Common myeloid progenitor, CD34-positive (primary cell): ENCODE measurements around the gene CD68.

Source experiments
- CTCF ChIA-PET: fragments of 350-600 bp; sonication (Branson Sonifier 250); formaldehyde crosslinking; loops from one replicate; lab custom pipeline; 2021; ENCODE audit warnings: antibody characterized with exemption; lab: Charles Lee
- POLR2A ChIA-PET: fragments of 350-600 bp; sonication (Branson Sonifier 250); formaldehyde crosslinking; loops from one replicate; lab custom pipeline; 2021; ENCODE audit warnings: antibody characterized with exemption; lab: Charles Lee
- DNase-seq, 3 donors: peaks; one replicate each; pipeline versions ENCODE4 v3.0.0 to v3.0.0-alpha.2; 2013
- H3K27ac ChIP-seq, 2 experiments: 1 replicate in 1 of 2; 2 replicates in 1 of 2; pipeline ENCODE4 v1.7.0; 2013; ENCODE audit warnings: inconsistent platforms in 2 of 2, low read length in 2 of 2, mild to moderate bottlenecking in 2 of 2, low read depth in 1 of 2, moderate library complexity in 1 of 2; ENCODE audit not compliant: severe bottlenecking in 2 of 2, insufficient read depth in 1 of 2, poor library complexity in 1 of 2
- H3K27me3 ChIP-seq, 5 experiments: replicated peaks in 2 of 5; 1 replicate in 3 of 5; 2 replicates in 2 of 5; pipeline versions ENCODE4 v1.6.1 to v1.7.0; 2013; ENCODE audit warnings: low read length in 4 of 5, mild to moderate bottlenecking in 2 of 5, moderate library complexity in 2 of 5, inconsistent platforms in 1 of 5; ENCODE audit not compliant: insufficient read depth in 5 of 5, control insufficient read depth in 4 of 5
- H3K36me3 ChIP-seq, 4 experiments: 1 replicate in 2 of 4; 2 replicates in 2 of 4; pipeline versions ENCODE4 v1.6.1 to v1.7.0; 2013; ENCODE audit warnings: low read length in 3 of 4, control low read depth in 1 of 4, mild to moderate bottlenecking in 1 of 4; ENCODE audit not compliant: control insufficient read depth in 4 of 4, insufficient read depth in 4 of 4
- H3K4me1 ChIP-seq, 4 experiments: 1 replicate in 3 of 4; 2 replicates in 1 of 4; pipeline versions ENCODE4 v1.6.1 to v1.7.1; 2013; ENCODE audit warnings: low read length in 3 of 4, mild to moderate bottlenecking in 3 of 4, control low read depth in 1 of 4, inconsistent platforms in 1 of 4, moderate library complexity in 1 of 4; ENCODE audit not compliant: control insufficient read depth in 4 of 4, insufficient read depth in 4 of 4; ENCODE audit errors: control extremely low read depth in 1 of 4
- H3K4me3 ChIP-seq, 7 experiments: 1 replicate in 4 of 7; 2 replicates in 3 of 7; pipeline versions ENCODE4 v1.5.1 to v1.7.0; 2013; ENCODE audit warnings: mild to moderate bottlenecking in 7 of 7, low read length in 6 of 7, moderate library complexity in 6 of 7, inconsistent platforms in 2 of 7, low read depth in 2 of 7, control low read depth in 1 of 7; ENCODE audit not compliant: insufficient read depth in 4 of 7, control insufficient read depth in 1 of 7; ENCODE audit errors: extremely low read depth in 1 of 7
- H3K9me3 ChIP-seq, 5 experiments: 1 replicate in 4 of 5; 2 replicates in 1 of 5; pipeline versions ENCODE4 v1.6.1 to v1.7.1; 2013; ENCODE audit warnings: low read length in 4 of 5, mild to moderate bottlenecking in 2 of 5, inconsistent platforms in 1 of 5, low read depth in 1 of 5, moderate library complexity in 1 of 5; ENCODE audit not compliant: control insufficient read depth in 4 of 5, insufficient read depth in 2 of 5; ENCODE audit errors: control extremely low read depth in 1 of 5
- WGBS: methylation state at CpG from one replicate; pipeline ENCODE4 v1.1.5; 2013; ENCODE audit not compliant: insufficient coverage; 5-methylcytosine and 5-hydroxymethylcytosine counted together

The CD68 gene

GRCh38 chr17:7611635-7612293 lies 32.3 kb downstream of the CD68 start:
- CTCF ChIA-PET, result interaction anchor here (0.8 to 2.1 kb wide), 7 partner anchors 11 to 377 kb away, joined by 3 to 6 read pairs (median 3); partner anchors contain the start of gene TP53

GRCh38 chr17:7612294-7612640 lies 32.8 kb downstream of the CD68 start:
- DNase-seq, result no peak
- H3K4me3 ChIP-seq, result no peak overlapping the region
- POLR2A ChIA-PET, result interaction anchor here (0.8 to 1.0 kb wide), 2 partner anchors 23 to 55 kb away, joined by 3 read pairs; no protein-coding TSS in a partner anchor

More at GRCh38 chr17:7611635-7612293, 32.3 kb downstream of the CD68 start:
- Histone ChIP-seq H3K4me3 (no peak overlapping the region), H3K4me1 (peaks cover 9 to 28% (median 21%) of the 10 kb centered on the region in 4 experiments), H3K27me3 (no peaks in the 10 kb centered on the region), H3K27ac (no peak overlapping the region), H3K36me3 (peaks cover under 1 to 18% (median 5%) of the 10 kb centered on the region in 4 experiments), H3K9me3 (no peaks in the 10 kb centered on the region)
- no CpG with 5 or more reads among the region's 3 CpGs for WGBS
- DNase-seq, result no peak
- POLR2A ChIA-PET, result interaction anchor here (0.7 to 1.0 kb wide), 3 partner anchors 22 to 56 kb away, joined by 3 to 4 read pairs (median 3); partner anchors contain the start of gene SOX15

DNA sequence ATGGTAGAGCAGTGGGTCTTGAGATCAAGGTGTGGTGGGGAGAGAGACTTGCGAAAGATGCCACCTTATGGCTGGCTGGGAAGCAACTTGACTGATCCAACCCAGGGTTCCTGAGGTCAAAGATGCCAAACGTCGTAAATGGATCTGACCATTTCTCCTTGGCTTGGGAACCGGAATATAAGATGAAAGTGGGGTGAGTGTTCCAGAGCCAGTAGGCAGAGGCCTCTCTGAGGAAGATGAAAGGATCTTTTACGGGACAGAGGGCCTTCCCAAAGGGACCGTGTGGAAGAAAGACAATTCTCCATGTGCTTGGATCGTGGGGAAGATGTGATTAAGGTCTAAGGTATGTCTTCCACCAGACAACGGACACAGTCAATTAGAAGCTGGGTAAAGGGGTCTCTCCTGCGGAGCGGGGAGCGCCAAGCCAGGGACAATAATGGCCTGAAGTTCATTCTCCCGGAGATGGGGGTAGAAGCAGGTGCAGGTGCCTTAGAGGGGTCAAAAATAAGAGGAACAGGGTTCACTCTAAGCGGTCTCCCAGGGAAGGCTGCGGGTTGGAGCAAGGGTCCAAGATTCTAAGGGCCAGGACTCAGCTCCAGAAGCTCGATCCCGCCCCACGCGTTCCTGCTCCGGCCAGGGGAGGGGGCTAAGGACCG lies 34.5 kb downstream of the CD68 start:
- CTCF ChIA-PET, result interaction anchor here (1.1 to 2.1 kb wide), 4 partner anchors 13 to 74 kb away, joined by 4 to 7 read pairs (median 5); partner anchors contain the start of genes SOX15 and WRAP53
- Histone ChIP-seq H3K9me3 (no peaks in the 10 kb centered on the region), H3K4me1 (peaks cover 9 to 28% (median 21%) of the 10 kb centered on the region in 4 experiments), H3K36me3 (peaks cover 0 to 18% (median 4%) of the 10 kb centered on the region in 4 experiments), H3K27me3 (no peaks in the 10 kb centered on the region), H3K27ac (peak overlapping the region; percentile 27 to 87), H3K4me3 (peak overlapping the region; percentile 72 to 92 (median 75))
- WGBS, result 14% methylated on average over 19 of the region's 20 CpGs
- POLR2A ChIA-PET, result interaction anchor here (1.8 kb wide), 1 partner anchor 73 kb away, joined by 11 read pairs; no protein-coding TSS in a partner anchor
- DNase-seq, result no peak

More at GRCh38 chr17:7612294-7612640, 32.8 kb downstream of the CD68 start:
- no peaks in the 10 kb centered on the region for H3K27me3 ChIP-seq
- H3K4me1 ChIP-seq, result peaks cover 9 to 28% (median 21%) of the 10 kb centered on the region in 4 experiments
- peaks cover 0 to 18% (median 5%) of the 10 kb centered on the region in 4 experiments for H3K36me3 ChIP-seq
- WGBS, result 100% methylated on average over 1 of the region's 1 CpG
- no peaks in the 10 kb centered on the region for H3K9me3 ChIP-seq
- CTCF ChIA-PET, result interaction anchor here (0.8 to 2.1 kb wide), 5 partner anchors 11 to 75 kb away, joined by 3 to 6 read pairs (median 3); partner anchors contain the start of gene TP53
- no peak overlapping the region for H3K27ac ChIP-seq

DNA sequence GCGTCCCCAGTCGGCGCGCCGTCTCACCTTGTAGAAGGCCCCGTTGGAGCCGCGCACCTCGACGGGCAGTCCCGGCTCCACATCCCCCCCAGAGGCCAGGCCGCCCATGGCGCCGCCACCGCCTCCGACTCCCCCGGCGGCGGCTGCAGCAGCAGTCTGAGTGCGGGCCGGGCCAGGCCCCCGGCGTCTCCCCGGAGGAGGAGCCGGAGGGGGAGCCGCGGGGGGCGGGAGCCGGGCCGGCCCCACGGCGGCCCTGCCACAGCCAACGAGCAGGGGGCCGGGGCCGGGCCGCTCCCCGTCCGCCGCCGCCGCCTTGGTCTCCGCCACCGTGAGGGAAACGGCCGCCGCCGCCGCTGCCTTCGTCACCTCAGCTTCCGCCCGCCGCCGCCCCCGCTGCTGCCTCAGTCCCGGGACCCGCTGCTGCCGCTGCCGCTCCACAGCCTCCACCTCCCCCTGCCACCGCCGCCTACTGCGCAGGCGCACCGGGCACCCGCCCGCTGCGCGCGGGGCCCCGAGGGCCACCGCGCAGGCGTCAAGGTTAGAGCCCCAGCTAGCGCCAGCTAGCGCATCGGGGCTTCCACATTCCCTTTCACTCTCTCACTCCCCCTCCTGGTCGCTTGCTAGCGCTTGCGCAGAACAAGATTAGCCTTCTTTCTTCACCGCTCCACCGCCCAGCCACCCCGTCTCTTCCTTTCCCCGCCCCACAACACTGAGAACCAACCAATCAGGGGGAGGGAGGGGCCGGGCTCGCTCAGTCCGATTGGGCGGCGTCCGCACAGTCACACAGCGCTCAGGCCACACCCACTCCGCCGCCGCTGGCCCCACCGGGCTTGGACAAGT lies 35.2 kb downstream of the CD68 start, which contains the start of gene FXR2:
Gene FXR2 (minus strand): TSS at position 473 of the 840 bp plus-strand sequence. CDS start 365 bp downstream, at position 108.
- CTCF ChIA-PET, result interaction anchor here (0.9 to 1.5 kb wide), 8 partner anchors 13 to 73 kb away, joined by 3 to 7 read pairs (median 4); partner anchors contain the start of genes SAT2, SHBG, SOX15 and TP53

DNA sequence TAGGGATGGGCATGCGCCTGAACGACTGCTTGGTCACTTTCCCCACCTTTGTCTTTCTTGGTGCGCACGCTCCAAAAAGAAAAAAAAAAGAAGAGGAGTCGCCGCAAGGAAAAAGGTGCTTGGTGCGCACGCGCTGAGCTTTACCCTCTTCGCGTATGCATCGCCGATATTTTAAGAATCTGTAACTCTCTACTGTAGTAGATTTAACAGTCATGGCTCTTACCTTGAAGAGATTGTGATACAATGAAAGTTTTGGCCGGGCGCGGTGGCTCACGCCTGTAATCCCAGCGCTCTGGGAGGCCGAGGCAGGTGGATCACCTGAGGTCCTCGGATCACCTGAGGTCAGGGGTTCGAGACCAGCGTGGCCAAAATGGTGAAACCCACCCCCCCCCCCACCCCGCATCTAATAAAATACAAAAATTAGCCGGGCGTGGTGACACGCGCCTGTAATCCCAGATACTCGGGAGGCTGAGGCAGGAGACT lies 35.9 kb downstream of the CD68 start:
- Histone ChIP-seq H3K4me1 (peaks cover 9 to 28% (median 21%) of the 10 kb centered on the region in 4 experiments), H3K4me3 (peak overlapping the region in 6 of 7 experiments; percentile 39 to 83 (median 70)), H3K27ac (peak overlapping the region in 1 of 2 experiments; percentile 66), H3K36me3 (peaks cover 0 to 14% (median 3%) of the 10 kb centered on the region in 4 experiments), H3K9me3 (no peaks in the 10 kb centered on the region), H3K27me3 (no peaks in the 10 kb centered on the region)
- 1% methylated on average over 20 of the region's 28 CpGs for WGBS
- DNase-seq, result no peak
- CTCF ChIA-PET, result interaction anchor here (0.6 to 1.5 kb wide), 7 partner anchors 12 to 691 kb away, joined by 3 to 6 read pairs (median 4); partner anchors contain the start of genes SAT2, SHBG and TP53
- POLR2A ChIA-PET, result interaction anchor here (0.6 to 1.8 kb wide), 7 partner anchors 13 to 131 kb away, joined by 3 to 11 read pairs (median 5); partner anchors contain the start of genes MPDU1, SAT2, TP53 and WRAP53

More for the DNA sequence above, 35.2 kb downstream of the CD68 start, which contains the start of gene FXR2:
- peaks cover 0 to 18% (median 4%) of the 10 kb centered on the region in 4 experiments for H3K36me3 ChIP-seq
- DNase-seq, result peak; percentile 100
- WGBS, result 0% methylated on average over 61 of the region's 93 CpGs
- H3K27me3 ChIP-seq, result no peaks in the 10 kb centered on the region
- H3K4me3 ChIP-seq, result peak within 1 kb of the TSS; percentile 72 to 92 (median 75)
- peaks cover 9 to 28% (median 21%) of the 10 kb centered on the region in 4 experiments for H3K4me1 ChIP-seq
- H3K9me3 ChIP-seq, result no peaks in the 10 kb centered on the region
- POLR2A ChIA-PET, result interaction anchor here (0.6 to 1.8 kb wide), 6 partner anchors 13 to 130 kb away, joined by 3 to 11 read pairs (median 6); partner anchors contain the start of genes MPDU1, SAT2, TP53 and WRAP53
- peak within 1 kb of the TSS; percentile 27 to 87 for H3K27ac ChIP-seq

GRCh38 chr17:7618608-7619007 lies 39.2 kb downstream of the CD68 start:
- ChIA-PET CTCF (interaction anchor here (1.1 to 1.2 kb wide), 3 partner anchors 11 to 35 kb away, joined by 3 to 4 read pairs (median 3); partner anchors contain the start of gene MPDU1), POLR2A (no interaction called here)
- no peaks in the 10 kb centered on the region for H3K36me3 ChIP-seq
- 91% methylated on average over 4 of the region's 5 CpGs for WGBS
- peaks cover 2 to 10% (median 7%) of the 10 kb centered on the region in 4 experiments for H3K4me1 ChIP-seq
- H3K27ac ChIP-seq, result no peak overlapping the region
- DNase-seq, result no peak
- no peak overlapping the region for H3K4me3 ChIP-seq
- H3K27me3 ChIP-seq, result no peaks in the 10 kb centered on the region
- no peaks in the 10 kb centered on the region for H3K9me3 ChIP-seq
